GM19438 (cell line): ENCODE results near the gene CORO2B.

Source experiments
- ATAC-seq: cut with Tn5 transposase; IDR thresholded peaks from one replicate; pipeline ENCODE4 v1.9.1; 2021; ENCODE audit warnings: low read depth; ENCODE audit not compliant: unreplicated experiment

CORO2B gene

DNA sequence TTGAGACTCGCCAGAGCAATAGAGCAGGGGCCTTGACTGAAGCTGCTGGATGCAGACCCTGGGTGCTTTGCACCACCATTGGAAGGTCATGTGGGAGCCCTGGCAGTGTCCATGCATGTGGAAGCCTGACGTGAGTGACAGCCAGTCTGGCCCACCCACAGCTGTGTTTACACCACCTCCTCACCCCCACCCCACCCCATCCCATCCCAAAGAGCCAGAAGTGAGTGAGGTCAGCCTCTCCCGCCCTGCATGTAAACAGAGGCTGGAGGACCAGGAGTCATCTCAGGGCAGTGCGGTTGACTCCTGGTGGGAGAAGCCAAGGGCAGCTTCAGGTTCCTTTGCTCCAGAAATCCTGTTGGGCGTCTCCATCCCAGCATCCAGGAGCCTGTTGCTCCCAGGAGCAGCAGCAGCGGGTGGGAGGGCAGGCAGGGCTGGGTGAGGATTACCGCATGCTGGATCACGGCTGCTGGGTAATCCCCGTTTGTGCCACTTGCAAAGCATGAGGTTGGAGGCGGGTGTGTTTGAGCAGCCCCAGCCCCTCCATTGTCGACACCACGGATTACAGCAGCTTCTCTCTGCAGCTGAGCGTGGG lies 44.6 kb downstream of the CORO2B start:
- ATAC-seq, result no peak

DNA sequence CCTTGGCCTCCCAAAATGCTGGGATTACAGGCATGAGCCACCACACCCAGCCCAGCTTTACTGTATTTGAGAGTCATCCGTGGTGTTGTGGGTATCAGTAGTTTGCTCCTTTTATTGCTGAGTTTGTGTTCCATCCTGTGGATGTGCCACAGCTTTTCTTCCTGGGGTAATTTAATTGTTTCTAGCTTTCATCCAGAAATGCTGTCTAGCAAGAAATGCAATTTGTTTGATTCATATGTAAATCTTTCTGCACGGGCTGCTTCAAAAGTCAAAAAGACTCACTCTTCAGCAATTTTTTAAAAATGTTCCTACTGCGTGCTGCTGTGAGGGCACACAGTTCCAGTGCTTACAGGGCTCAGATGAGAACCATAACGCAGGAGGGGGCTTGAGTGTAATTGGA lies 47.1 kb downstream of the CORO2B start:
- ATAC-seq, result no peak

DNA sequence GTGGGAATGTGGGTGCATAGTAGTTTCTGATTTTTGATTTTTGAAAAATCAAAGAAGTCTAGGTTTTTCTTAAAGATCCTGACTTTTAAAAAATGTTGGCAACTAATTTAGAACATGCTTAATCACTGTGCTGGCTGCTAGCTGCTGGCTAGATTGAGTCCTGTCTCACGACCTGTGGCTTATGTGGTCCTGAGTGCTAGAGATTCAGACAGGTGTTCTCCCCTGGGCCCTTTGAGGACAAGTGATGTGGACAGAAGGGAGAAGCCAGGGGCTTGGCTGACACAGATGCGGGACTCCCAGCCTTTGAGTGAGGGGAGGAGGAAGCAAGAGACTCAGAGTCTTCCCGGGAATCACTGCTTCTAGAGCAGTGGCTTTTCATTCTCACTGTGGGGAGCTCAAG lies 47.5 kb downstream of the CORO2B start:
- ATAC-seq, result no peak

DNA sequence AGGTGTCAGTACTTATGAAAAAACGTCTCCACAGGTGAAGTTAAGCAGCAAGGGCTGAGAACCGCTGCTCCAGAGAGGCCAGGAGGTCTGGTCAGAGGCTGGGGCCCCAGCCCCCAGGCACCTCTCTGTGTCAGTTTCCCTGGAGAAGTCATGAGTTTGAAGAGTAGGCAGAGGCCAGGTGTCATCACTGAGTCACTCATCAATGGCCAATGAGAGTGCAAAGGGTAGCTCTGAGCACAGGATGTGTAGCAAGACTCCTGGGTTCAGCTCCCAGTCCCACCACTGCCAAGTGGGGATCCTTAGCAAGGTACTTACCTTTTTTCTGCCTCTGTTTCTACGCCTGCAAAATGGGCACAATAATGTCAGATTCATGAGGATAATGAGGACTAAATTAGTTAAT lies 47.9 kb downstream of the CORO2B start:
- ATAC-seq, result no peak

DNA sequence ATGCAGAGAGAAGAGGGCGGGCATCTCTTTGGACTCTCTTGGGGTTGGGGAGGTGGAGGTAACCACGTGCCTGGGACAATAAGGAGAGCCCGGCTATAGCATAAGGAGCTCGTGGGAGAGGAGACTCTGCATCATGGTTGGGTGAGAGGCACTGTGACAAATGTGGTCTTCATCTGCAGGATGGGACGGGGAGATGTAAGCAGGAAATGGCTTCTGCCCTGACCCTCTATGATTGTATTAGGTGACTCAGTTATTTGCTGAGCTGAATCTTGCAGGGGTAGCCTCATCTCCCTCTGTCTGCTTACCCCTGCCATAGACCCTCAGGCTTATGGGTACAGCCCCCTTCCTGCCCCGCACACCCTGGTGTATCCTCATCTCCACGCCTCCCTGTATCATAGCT lies 48.7 kb downstream of the CORO2B start:
- no peak for ATAC-seq

DNA sequence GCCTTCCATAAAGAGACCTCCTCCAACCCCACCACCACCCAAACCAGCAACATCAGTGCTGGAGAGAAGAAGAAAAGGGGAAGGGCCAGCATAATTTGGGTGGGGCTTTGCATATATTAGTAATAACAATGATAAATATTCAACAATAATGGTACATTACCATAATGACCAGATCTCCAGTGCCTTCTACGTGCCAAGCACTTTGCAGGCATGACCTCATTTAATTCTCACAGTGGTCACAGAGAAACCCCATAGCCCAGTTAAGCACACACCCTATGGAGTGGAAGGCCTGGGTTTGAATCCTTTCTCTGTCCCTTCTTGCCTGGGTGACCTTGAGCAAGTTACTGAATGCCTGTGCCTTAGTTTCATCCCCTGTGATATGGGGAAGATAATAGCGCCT lies 49.2 kb downstream of the CORO2B start:
- ATAC-seq, result no peak

DNA sequence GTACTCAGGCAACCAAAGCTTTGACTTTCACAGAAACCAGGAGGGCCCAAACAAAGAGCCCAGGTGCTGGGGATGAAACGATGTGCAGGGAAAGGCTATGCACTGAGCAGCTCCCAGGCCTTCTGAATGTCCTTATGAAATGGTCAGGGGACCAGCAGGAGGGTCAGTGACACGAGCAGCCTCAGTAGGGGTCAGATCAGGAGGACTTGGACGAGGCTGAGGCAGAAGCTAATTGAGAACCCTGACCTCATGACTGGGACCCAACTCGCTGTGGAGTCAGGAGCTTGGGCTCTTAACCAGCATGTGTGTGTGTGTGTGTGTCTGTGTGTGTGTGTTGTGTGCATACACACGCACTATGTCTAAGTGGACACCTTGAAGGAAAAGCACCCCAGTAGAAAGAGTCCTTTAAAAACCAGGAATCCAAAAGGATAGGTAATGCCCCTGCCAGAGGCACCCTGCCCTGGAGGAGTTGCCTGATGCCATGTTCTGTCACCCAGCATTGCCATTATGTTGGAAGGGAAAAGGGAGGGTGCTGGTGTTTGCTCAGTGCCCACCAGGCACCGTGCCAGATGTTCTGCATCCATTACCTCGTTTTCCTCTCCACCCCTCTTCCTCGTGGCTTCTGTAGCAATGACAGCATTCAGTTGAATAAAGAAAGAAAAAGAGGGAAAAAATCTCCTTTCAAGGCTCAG lies 50.9 kb downstream of the CORO2B start:
- ATAC-seq, result no peak

DNA sequence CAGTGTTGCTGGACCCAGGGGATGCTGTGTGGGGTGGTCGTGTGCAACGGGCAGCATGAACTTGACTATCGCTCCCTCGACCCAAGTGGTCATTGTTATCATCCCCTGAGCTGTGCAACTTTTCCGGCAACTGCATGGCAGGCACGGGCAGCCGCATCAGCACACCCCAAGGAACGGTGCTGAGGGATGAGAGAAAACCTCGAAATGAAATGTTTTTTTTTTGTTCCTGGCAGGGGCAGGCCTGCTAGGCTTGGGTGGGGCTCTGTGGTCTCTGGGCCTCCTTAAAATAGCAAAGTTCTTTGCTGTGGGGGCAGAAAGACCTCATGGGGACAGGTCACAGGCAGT lies 51.4 kb downstream of the CORO2B start:
- ATAC-seq, result no peak

DNA sequence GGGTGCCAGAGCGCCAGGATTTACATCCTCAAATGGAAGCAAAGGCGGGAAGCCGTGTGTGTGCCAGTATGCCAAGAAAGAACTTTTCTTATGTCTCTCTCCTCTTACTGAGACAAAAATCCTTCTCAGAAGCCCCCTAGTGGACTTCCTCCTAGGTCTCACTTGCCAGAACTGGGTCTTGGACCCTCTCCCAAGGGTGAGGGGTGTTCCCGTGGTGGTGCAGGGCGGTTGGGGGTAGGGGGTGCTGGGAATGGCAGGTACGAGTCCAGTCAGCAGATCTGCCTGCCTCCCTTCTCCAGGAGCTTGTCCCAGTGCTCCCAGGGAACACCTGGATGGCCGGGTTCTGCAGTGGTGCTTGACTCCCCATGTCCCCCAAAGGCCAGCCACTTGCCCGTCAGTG lies 52.0 kb downstream of the CORO2B start:
- ATAC-seq, result no peak

DNA sequence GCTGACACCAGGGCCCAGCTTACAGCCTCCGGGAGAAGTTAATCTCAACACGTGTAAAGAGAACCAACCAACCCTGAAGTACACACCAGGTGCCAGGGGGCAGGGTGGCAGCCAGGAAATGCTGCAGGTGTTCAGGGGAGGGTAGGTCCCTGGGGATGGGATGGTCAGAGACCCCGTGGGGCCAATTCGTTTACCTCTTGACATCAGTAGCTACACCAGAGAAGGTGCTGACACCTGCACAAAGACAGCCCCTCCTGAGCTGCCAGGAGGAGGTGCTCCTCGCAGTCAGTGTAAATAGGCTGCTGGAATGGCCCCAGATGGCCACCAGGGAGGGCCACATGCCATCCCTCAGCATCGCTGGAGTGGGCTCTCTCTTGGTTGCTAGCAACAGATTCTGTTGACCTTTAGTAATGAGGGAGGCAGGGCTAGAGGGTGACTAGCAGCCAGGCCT lies 52.8 kb downstream of the CORO2B start:
- ATAC-seq, result no peak

DNA sequence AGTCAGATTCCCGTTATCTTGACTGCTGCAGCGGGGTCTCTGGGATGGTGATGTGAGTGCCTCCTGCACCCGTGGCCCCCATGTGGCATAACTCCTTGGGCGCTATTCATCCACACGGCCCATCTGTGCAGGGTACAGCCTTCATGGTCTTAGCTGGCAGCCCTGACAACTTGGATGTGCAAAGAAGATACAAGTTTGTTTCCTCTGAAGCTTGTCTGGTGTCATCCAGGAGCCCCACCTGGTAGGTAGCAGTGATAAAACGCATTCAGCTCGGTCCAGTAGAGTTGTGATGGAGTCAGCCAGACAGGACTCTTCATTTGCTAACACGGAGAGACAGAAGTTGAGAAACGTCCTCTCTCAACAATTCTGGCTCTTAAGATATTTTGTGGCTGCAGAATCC lies 53.3 kb downstream of the CORO2B start:
- ATAC-seq, result no peak

DNA sequence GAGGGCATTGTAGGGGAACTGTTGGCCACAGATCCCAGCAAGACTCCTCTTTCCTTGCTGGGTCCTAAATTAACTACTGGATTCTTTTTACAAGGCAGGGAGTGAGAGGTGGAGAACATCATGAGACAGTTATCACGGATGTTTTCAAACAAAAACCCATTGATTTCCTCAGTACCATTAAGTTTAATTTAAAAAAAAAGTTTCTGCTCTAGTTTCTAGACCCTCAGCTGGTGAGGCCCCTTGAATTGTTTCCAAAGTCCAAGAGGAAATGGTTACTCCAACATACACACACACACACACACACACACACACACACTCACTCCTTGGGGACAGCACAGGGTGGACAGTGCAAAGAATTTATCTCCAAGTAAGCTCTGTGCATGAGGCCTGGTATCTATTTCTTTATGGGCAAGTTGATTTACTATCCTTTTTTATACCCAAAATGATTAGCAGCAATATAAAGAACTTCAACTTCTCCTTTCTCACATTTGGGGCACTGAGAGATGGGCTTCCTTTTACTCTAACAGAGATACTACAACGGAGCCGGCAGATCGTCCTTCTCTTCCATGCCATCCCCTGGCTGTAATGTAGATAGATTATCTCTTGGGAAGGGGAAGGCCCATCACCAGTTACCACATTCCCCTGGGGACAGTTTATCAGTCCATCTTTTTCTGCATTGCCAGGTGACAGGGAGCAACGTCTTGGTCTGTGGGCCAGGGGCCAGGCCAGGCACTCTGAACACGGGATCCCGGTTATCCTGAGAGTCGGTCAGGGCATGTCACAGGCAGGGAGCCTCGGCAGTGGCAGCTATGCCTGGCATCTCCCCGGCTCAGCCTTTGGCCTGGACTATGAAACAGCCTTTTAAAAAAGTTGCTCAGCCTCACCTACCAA lies 54.7 kb downstream of the CORO2B start:
- no peak for ATAC-seq

DNA sequence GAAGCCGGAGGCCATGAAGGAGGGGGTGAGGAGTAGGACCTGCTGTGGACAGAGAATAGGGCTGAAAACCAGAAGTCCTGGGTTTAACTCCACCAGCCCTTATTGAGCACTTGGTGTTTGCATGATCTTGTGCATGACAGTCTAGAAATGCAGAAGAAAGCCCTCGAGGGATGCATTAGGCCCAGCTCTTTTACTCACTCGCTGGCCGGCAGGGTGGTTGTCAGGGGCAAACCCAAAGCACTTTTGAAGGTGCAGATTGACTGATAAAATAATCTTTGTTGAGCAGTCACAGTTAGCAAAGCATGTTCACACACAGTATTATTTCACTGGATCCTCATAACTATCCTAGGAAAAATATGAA lies 55.3 kb downstream of the CORO2B start:
- ATAC-seq, result no peak

DNA sequence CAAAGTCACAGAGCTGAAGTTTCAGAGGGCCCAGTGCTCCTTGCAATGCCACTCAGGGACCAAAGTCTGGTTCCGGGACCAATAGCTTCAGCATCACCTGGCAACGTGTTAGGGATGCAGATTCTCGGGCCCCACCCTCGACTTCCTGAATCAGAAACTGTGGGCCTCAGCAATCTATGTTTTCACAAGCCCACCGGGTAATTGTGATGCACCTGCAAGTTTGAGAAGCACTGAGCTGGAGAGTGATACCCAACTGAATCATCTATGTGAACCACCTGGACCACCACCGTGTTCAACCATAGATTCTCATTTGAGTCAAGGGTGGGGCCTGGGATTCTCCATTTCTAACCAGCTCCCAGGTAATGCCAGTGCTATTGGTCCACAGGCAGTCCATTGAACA lies 55.7 kb downstream of the CORO2B start:
- ATAC-seq, result no peak

DNA sequence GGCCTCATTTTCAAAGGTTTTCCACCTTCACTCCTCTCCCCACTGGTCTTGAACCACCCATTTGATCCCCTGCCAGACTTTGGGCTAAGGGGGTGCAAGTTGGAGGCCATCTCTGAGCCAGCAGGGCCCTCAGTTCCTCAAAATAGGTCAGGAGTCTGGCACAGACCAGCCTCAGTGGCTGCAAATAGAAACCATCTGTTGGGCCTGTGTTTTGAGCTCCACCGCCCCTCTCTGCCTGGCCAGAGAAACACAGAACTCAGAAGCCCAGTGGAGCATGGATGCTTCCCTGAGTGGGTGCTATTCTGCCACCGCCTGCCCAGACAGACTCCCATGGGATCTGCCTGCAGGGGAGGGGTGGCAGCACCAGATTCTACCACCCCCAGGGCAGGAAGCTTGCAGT lies 56.3 kb downstream of the CORO2B start:
- ATAC-seq, result no peak

DNA sequence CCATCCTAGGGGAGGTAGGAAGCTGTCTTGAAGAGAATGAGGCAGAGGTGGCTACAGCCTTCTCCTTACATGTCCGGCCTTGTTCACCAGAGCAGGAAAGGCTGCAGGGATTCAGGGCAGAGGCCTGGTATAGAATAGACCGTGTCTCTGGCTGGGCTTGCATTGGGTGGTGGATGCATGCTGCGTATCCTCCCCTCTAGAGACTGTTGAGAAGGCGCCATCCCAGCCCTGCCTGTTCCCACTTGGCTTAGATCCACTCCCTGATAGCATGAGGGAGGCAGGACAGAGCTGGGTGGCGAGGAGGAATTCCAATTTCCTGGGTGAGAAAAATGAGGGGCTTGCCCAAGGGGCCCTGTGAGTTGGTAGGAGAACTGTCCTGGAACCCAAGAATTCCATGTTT lies 57.5 kb downstream of the CORO2B start:
- ATAC-seq, result no peak

DNA sequence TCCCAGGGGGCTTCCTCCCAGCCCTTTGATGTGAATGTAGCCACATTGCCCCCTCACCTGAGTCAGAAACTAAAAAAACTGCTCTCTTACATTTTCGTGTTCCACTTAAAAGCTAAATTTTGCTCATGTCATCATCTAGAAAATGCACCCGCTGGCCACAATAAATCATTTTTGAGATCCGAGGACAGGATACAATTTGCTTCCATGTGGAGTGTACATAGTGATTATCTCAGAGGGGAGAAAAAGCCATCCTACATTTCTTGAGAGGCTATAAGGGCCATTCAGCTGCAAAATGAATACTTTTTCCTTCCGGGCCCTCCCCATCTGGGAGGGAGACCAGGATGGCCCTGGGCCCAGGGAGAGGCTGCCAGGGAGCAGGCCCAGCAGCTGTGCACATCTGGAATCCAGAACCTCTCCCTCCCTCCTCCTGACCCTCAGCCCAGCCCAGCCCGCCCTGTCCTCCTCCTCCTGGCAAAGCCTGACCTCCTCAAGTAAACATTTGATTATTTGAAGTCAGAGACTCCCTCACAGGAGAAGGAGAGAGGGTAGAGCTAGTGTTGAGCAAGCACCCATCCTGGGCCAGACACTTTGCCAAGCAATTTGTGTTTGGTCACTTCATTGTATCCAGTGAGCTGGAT lies 59.1 kb downstream of the CORO2B start:
- no peak for ATAC-seq

DNA sequence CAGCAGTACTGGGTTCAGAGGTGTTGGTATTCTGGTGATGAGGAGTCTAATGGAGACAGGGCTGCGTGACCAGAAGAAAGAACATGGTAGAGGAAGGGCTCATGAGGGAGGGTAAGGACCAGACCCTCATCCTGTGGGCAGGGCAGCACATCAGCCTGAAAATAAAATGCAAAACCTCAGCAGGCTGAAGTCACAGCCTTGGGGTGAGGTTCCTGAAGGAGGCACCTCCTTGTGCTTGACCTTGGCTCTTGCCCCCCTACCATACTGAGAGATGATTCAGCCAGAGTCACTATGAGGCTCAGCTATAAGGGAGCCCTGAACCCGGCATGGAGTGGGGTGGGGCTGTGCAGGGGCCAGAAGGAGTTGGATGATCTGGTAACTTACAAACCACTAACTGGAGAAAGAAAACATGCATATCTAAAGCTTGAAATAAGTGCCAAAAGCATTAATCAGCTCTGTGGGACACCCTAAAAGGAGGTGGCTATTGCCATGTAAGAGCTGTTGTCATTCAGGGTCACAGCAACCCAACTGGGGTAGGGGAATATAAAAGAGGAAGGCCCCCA lies 60.2 kb downstream of the CORO2B start:
- no peak for ATAC-seq

DNA sequence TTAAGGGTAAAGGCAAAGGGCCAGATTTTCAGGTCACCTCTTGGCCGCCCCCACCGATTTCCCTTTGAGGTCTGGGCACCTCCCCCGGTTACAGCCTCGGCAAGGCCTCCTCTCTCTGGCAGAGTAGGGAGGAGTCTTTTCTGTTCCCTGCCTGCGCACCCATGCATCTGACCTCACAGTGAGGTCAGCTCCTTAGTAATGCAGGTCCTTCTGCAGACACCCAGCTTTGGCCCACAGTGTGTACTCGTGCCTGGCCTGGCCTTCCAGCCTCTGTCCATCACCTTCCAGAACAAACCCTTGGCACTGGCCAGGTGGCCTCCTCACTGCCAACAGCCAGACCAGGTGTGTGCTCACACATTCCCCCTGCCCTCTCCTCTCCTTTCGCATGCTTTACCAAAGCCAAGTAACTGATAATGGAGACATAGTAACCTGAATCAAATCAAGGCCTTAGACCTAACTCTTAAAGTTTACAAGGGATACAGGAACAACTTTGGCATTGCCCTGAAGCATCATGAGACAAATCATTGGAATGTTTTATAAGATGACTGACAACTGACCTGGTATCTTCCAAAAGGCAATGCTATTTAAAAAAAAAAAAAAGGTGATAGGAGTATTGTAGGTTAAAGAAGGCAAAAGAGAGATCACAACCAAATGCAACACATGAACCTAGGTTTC lies 61.3 kb downstream of the CORO2B start:
- no peak for ATAC-seq

DNA sequence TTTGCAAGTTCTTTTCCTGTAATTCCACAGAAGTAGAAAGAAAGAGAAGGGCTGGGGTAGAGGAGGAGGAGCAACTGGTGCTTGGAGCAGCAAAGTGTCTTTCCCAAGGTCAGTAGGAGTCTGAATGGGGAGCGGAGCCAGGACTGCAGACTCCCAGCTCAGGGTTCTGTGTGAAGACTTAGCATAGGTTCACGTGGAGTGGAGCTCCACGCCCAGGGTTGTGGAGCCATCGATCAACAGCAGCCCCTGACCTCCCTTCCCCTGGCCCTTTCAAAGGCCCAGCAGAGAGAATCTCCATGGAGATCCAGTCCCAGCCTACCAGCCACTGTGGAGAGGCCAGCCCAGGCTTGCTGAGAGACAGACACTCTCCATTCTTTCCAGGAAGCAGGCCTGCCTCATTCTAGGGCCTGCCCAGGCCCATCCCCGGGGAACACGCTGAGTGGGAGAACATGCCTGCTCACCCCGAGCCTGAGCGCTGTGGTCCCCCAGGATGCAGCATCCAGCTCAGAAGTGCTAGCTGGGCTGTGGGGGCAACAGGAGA lies 62.1 kb downstream of the CORO2B start:
- no peak for ATAC-seq
